GM21526 (cell line): Measurements from ENCODE around the gene MCF2L.
"Not testable (repeated sequence)": the region's sequence is repeated elsewhere in the genome, so short reads cannot be mapped to it uniquely, and the experiment has no call there.

Source experiments
- ATAC-seq: cut with Tn5 transposase; IDR thresholded peaks from one replicate; pipeline ENCODE4 v1.9.1; 2021; ENCODE audit warnings: moderate library complexity; ENCODE audit not compliant: unreplicated experiment, low FRiP score

Gene MCF2L

GRCh38 chr13:113089693-113090414, 120.8 kb downstream of the MCF2L start:
- ATAC-seq = no peak

GRCh38 chr13:113090415-113090770, 121.4 kb downstream of the MCF2L start:
- ATAC-seq = no peak

DNA sequence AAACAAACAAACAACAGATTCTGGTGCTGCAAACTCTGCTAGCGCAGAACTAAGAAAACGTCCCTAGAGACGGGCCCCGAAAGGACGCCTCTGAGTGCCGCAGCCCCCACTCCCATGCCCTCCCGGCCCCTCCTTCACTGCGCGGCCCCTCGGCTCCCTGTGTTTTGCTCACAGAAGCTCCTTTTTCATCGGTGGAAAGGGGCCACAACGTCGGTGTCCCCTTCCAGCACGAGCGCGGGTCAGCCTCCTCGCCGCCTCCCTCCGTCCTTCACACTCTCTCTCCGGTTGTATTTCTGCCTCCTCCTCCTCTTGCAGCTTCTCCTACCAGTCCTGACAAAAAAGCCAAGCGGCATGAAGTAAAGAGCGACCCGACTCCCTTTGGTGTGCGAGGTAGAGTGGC, 121.8 kb downstream of the MCF2L start:
- ATAC-seq = no peak

DNA sequence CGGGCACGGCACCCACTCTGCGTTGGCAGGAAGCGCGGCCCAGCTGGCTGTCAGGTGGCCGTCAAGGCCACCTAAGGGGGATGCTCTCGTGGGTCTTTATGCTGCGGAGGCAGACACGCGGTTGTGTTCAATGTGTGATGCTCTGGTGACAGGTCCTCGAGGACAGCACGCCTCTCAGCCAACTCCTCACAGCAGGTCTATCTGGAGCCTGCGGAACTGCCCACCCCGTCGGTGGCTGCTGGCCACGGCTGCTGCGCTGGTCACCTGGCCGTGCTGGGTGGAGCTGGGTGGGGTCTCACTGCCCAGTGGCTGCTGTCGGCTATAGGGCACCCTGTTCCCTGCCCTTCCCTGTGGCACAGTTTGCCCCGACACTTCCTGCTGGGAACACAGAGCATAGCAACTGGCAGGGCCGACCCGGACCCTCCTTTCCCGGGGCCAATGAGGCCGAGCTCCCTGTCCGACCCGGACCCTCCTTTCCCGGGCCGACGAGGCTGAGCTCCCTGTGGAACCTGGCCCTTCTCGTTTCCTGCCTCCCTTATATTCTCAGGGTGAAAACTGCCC, 122.3 kb downstream of the MCF2L start:
- no peak for ATAC-seq

GRCh38 chr13:113091891-113092775, 123.1 kb downstream of the MCF2L start:
- no peak for ATAC-seq

DNA sequence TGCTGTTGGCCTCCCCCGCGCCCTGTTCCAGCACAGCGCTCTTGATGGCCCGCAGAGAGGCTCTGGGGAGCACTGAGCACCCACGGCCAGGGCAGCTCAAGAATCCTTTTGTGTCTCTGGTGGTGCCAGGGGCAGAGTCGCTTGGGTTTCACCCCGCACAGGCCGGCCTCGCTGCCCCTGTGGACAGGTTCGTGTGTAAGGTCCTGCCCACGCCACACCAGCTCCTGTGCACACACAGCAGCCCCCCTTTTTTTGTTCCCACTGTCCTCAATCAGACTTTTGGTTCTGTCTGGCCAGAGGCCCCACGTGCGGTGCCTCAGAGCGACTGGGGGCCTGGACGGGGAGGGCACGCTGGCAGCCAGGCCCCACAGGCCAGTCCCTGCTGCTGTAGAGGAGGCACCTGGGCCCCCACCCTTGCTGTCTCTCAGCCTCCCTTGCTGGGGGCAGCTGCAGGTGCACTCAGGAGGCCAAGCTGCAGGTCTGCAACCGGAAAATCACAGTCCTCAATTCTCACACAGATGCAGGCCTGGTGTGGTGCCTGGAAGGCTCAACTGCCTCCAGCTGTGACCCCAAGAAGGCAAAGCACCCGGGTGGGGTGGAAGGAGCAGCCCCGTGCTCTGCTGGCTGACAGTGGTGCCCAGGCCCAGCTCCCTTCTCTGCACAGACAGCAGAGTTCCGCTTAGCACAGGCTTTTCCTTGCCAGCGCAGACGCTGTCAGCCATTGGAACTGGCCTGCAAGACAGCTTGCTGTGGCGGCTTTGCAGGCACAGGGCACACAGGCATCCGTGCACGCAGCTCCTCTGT, 124.0 kb downstream of the MCF2L start:
- ATAC-seq = no peak

GRCh38 chr13:113093580-113094409, 124.8 kb downstream of the MCF2L start:
- ATAC-seq = no peak

DNA sequence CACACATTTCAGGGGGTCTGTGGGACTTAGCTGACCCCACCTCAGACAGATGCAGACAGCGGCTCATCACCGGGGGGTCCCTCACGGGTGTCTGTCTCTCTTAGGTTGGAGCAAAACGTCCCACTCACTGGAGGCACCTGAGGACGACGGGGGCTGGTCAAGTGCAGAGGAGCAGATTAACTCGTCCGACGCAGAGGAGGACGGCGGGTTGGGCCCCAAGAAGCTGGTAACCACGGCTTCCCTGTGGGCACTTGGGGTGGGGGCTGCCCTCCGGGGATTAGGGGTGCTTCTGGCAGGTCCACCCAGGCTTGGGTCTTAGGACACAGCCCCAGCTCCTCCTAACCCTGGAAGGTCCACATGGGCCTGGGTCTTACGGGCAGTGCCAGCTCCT, 125.4 kb downstream of the MCF2L start:
- ATAC-seq = no peak

- no peak for ATAC-seq
Measured at GRCh38 chr13:113095146-113096051, 126.4 kb downstream of the MCF2L start.

- ATAC-seq = no peak
Measured at GRCh38 chr13:113096052-113096744, 127.2 kb downstream of the MCF2L start.

DNA sequence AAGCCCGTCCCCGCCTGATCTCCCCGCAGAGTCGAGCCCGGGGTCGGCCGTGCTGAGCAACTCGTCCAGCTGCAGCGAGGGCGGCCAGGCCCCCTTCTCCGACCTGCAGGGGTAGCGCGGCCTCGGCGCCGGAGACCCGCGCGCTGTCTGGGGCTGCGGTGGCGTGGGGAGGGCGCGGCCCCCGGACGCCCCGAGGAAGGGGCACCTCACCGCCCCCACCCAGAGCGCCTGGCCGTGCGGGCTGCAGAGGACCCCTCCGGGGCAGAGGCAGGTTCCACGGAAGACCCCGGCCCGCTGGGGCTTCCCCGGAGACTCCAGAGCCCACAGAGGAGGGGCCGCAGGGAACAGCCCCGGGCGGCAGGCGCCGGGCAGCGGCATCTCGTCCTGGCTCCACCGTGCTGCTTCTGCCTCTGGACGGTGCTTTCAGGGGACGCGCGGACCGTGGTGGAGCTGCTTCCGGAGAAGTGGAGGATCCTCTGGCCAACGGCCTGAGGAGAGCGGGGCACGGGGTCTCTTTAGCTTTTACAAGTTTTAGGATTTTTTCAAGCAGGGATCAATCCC, 127.8 kb downstream of the MCF2L start:
- no peak for ATAC-seq

DNA sequence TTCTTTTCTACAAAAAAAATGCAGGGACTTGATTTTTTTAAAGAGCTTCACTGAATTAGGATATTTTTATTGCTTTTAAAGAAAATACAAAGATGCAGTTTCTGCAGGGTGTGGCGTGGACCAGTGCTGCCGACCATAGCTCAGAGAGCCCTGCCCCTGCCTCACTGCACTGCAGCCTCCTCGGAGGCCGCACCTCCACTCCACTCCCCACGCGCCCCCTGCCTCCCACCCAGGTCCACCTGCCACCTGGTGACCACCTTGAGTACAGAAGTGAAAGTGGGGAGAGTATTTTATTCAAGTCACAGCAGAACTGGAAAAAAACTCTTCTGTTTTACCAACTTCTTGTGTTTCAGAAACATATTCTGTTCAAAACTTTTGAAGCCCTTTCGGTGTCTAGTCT, 128.6 kb downstream of the MCF2L start:
- no peak for ATAC-seq

- no peak for ATAC-seq
Measured at GRCh38 chr13:113098162-113098732, 129.2 kb downstream of the MCF2L start.

GRCh38 chr13:113099142-113099541, 130.1 kb downstream of the MCF2L start:
- no peak for ATAC-seq

GRCh38 chr13:113102302-113102701, 133.3 kb downstream of the MCF2L start:
- ATAC-seq = not testable (repeated sequence)

- no peak for ATAC-seq
Measured at GRCh38 chr13:113102727-113103126, 133.7 kb downstream of the MCF2L start.

- ATAC-seq = no peak
Measured at GRCh38 chr13:113103646-113104045, 134.6 kb downstream of the MCF2L start.
